Measurements from ENCODE around the gene TOMM20L.
"Not testable (repeated sequence)": the region's sequence is repeated elsewhere in the genome, so short reads cannot be mapped to it uniquely, and the experiment has no call there.

Gene TOMM20L

GRCh38 chr14:58395812-58396788 lies at the start of gene TOMM20L:
TSS of gene TOMM20L (plus strand) at chr14:58395930. CDS start at chr14:58395958, 28 bp downstream.
- peaks cover 6% of the 10 kb centered on the region for H3K4me1 Mint-ChIP-seq (ENCODE audit: low read depth)
- no peaks in the 10 kb centered on the region for H3K9me3 Mint-ChIP-seq
- H3K4me3 Mint-ChIP-seq: peak within 1 kb of the TSS; percentile 36
- H3K36me3 Mint-ChIP-seq (ENCODE audit: low read depth): no peaks in the 10 kb centered on the region
- no peak within 1 kb of the TSS for H3K27ac Mint-ChIP-seq
- no peaks in the 10 kb centered on the region for H3K27me3 Mint-ChIP-seq (ENCODE audit: low read depth)

DNA sequence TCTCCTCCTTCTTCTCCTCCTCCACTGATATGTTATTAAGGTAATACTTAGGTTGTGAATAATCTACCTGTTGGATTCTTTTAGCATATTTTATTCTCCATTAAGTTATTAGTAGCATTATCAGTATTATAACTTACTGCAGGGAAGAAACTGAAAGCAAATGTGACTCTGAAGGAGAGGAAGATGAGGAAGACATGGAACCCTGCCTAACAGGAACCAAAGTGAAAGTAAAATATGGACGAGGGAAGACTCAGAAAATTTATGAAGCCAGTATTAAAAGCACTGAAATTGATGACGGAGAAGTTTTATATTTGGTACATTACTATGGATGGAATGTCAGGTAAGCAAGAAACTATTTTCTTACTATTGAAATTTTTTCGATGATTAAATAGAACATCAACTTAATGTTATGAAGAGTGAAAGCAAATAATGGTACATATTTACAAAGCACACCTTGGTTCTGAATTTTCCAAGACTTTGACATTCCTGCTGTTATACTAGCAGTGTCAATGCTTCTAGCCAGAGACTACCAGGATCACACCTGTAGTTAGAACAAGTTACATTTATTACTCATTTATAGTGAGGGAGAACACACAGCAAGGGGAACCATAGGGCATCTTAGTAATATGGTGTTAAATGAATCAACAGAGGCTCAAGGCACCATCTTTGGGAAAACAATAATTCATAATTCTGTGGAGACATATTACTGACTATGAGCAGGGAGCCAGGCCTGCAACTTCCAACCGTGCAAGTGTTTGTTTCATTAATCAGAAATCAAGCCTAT lies 42.0 kb upstream of the TOMM20L start:
- peaks cover 13% of the 10 kb centered on the region for H3K4me1 Mint-ChIP-seq (ENCODE audit: low read depth)
- peak overlapping the region; percentile 61 for H3K4me3 Mint-ChIP-seq
- peak overlapping the region; percentile 78 for H3K27ac Mint-ChIP-seq
- no peaks in the 10 kb centered on the region for H3K9me3 Mint-ChIP-seq
- H3K27me3 Mint-ChIP-seq (ENCODE audit: low read depth): no peaks in the 10 kb centered on the region
- H3K36me3 Mint-ChIP-seq (ENCODE audit: low read depth): peaks cover 39% of the 10 kb centered on the region

- Mint-ChIP-seq H3K27me3 (ENCODE audit: low read depth) (no peaks in the 10 kb centered on the region), H3K27ac (peak overlapping the region; percentile 34), H3K9me3 (no peaks in the 10 kb centered on the region), H3K36me3 (ENCODE audit: low read depth) (peaks cover 33% of the 10 kb centered on the region), H3K4me3 (no peak overlapping the region), H3K4me1 (ENCODE audit: low read depth) (peaks cover 13% of the 10 kb centered on the region)
Measured at GRCh38 chr14:58354808-58355207, 40.9 kb upstream of the TOMM20L start.

- Mint-ChIP-seq H3K36me3 (ENCODE audit: low read depth) (peaks cover 32% of the 10 kb centered on the region), H3K27me3 (ENCODE audit: low read depth) (no peaks in the 10 kb centered on the region)
Measured at GRCh38 chr14:58356268-58356667, 39.5 kb upstream of the TOMM20L start.

GRCh38 chr14:58362272-58362671 lies 33.5 kb upstream of the TOMM20L start:
- H3K9me3 Mint-ChIP-seq; H3K27me3 Mint-ChIP-seq (ENCODE audit: low read depth); H3K4me3 Mint-ChIP-seq; H3K27ac Mint-ChIP-seq; H3K4me1 Mint-ChIP-seq (ENCODE audit: low read depth): not testable (repeated sequence)
- peaks cover 29% of the 10 kb centered on the region for H3K36me3 Mint-ChIP-seq (ENCODE audit: low read depth)

More at GRCh38 chr14:58356268-58356667, 39.5 kb upstream of the TOMM20L start:
- Mint-ChIP-seq H3K4me1 (ENCODE audit: low read depth) (peaks cover 13% of the 10 kb centered on the region), H3K4me3 (no peak overlapping the region), H3K27ac (no peak overlapping the region), H3K9me3 (no peaks in the 10 kb centered on the region)

- Mint-ChIP-seq H3K9me3 (no peaks in the 10 kb centered on the region), H3K36me3 (ENCODE audit: low read depth) (peaks cover 35% of the 10 kb centered on the region), H3K27me3 (ENCODE audit: low read depth) (no peaks in the 10 kb centered on the region), H3K4me1 (ENCODE audit: low read depth) (peaks cover 2% of the 10 kb centered on the region), H3K27ac (no peak overlapping the region), H3K4me3 (no peak overlapping the region)
Measured at GRCh38 chr14:58362798-58363412, 32.8 kb upstream of the TOMM20L start.

GRCh38 chr14:58364316-58364715 lies 31.4 kb upstream of the TOMM20L start:
- Mint-ChIP-seq H3K9me3 (no peaks in the 10 kb centered on the region), H3K36me3 (ENCODE audit: low read depth) (peaks cover 42% of the 10 kb centered on the region), H3K4me1 (ENCODE audit: low read depth) (peaks cover 2% of the 10 kb centered on the region), H3K27me3 (ENCODE audit: low read depth) (no peaks in the 10 kb centered on the region), H3K4me3 (no peak overlapping the region), H3K27ac (no peak overlapping the region)

DNA sequence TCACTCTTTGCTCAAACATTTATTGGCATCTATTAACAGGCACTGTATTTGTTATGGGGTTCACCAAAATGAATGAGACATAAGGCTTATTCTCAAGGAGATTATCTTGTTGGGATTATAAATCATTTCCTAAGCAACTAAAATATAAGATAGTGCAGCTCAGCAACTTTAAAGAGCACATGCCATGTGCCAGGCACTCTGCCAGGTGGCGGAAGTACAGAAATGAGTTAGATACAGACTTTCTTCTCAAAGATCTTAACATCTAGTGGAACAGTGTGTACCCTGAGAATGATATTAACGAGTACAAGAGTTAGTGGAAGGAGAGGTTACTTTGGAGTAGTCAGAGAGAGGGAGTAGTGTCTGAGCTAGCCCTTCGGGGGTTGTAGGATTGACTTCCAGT lies 28.4 kb upstream of the TOMM20L start:
- Mint-ChIP-seq H3K27ac (no peak overlapping the region), H3K4me3 (no peak overlapping the region), H3K9me3 (no peaks in the 10 kb centered on the region), H3K4me1 (ENCODE audit: low read depth) (peaks cover 2% of the 10 kb centered on the region), H3K36me3 (ENCODE audit: low read depth) (peaks cover 42% of the 10 kb centered on the region), H3K27me3 (ENCODE audit: low read depth) (no peaks in the 10 kb centered on the region)

GRCh38 chr14:58368956-58369355 lies 26.8 kb upstream of the TOMM20L start:
- Mint-ChIP-seq H3K27ac (no peak overlapping the region), H3K4me1 (ENCODE audit: low read depth) (peaks cover 2% of the 10 kb centered on the region), H3K36me3 (ENCODE audit: low read depth) (peaks cover 43% of the 10 kb centered on the region), H3K9me3 (no peaks in the 10 kb centered on the region), H3K4me3 (no peak overlapping the region), H3K27me3 (ENCODE audit: low read depth) (no peaks in the 10 kb centered on the region)

- H3K4me3 Mint-ChIP-seq: no peak overlapping the region
- peaks cover 20% of the 10 kb centered on the region for H3K36me3 Mint-ChIP-seq (ENCODE audit: low read depth)
- no peaks in the 10 kb centered on the region for H3K9me3 Mint-ChIP-seq
- no peaks in the 10 kb centered on the region for H3K4me1 Mint-ChIP-seq (ENCODE audit: low read depth)
- H3K27ac Mint-ChIP-seq: no peak overlapping the region
- no peaks in the 10 kb centered on the region for H3K27me3 Mint-ChIP-seq (ENCODE audit: low read depth)
Measured at GRCh38 chr14:58376791-58377190, 18.9 kb upstream of the TOMM20L start.

DNA sequence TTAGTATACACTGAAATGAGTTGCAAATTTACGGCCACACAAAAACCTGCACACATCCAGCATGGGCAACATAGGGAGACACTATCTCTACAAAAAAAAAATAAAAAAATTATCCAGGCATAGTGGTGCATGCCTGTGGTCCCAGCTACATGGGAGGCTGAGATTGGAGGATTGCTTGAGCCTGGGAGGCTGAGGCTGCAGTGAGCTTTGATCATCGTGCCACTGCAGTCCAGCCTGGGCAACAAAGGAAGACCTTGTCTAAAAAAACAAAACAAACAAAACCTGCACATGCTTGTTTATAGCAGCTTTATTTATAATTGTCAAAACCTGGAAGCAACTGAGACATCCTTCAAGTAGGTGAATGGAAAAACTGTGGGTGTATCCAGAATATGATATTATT lies 4.9 kb upstream of the TOMM20L start:
- Mint-ChIP-seq H3K36me3 (ENCODE audit: low read depth) (peaks cover 2% of the 10 kb centered on the region), H3K27ac (no peak overlapping the region), H3K4me1 (ENCODE audit: low read depth) (peaks cover 4% of the 10 kb centered on the region), H3K4me3 (no peak overlapping the region), H3K9me3 (no peaks in the 10 kb centered on the region), H3K27me3 (ENCODE audit: low read depth) (no peaks in the 10 kb centered on the region)

DNA sequence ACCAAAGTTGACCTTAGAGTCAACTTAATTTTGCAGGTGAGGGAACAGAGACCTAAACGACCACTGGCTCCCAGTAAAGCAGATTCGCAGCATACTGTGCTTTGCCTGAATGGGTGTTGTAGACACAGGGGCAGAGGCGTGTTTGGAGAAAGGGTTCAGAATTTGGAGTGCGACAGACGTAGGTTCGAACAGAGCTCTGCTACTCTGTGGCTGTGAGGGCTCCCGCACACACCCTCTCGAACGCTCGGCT lies 243 bp upstream of the TOMM20L start:
- H3K36me3 Mint-ChIP-seq (ENCODE audit: low read depth): no peaks in the 10 kb centered on the region
- peak overlapping the region; percentile 33 for H3K4me3 Mint-ChIP-seq
- H3K27me3 Mint-ChIP-seq (ENCODE audit: low read depth): no peaks in the 10 kb centered on the region
- no peak overlapping the region for H3K27ac Mint-ChIP-seq
- peaks cover 6% of the 10 kb centered on the region for H3K4me1 Mint-ChIP-seq (ENCODE audit: low read depth)
- H3K9me3 Mint-ChIP-seq: no peaks in the 10 kb centered on the region

DNA sequence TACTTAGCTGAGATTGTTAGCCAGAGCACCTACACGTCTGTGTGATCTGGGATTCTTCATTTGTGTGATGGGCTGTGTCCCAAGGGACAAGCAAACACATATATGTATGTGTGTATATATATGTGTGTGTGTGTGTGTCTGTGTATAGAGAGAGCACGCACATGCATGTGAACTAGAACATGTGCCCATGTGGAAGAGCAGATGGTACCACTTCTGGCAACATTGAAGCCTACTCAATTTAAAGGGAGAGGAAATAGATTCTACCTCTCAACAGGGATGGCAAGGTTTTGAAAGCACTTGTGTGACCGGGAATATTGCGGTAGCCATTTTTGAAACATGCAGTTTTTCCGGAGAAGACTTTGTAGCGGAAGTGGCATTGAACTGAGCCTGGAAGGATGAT lies 1.4 kb downstream of the TOMM20L start:
- H3K36me3 Mint-ChIP-seq (ENCODE audit: low read depth): peaks cover 2% of the 10 kb centered on the region
- no peak overlapping the region for H3K4me3 Mint-ChIP-seq
- H3K4me1 Mint-ChIP-seq (ENCODE audit: low read depth): peaks cover 6% of the 10 kb centered on the region
- H3K9me3 Mint-ChIP-seq: no peaks in the 10 kb centered on the region
- H3K27me3 Mint-ChIP-seq (ENCODE audit: low read depth): no peaks in the 10 kb centered on the region
- no peak overlapping the region for H3K27ac Mint-ChIP-seq

- peaks cover 6% of the 10 kb centered on the region for H3K4me1 Mint-ChIP-seq (ENCODE audit: low read depth)
- peaks cover 2% of the 10 kb centered on the region for H3K36me3 Mint-ChIP-seq (ENCODE audit: low read depth)
- no peak overlapping the region for H3K27ac Mint-ChIP-seq
- no peaks in the 10 kb centered on the region for H3K9me3 Mint-ChIP-seq
- no peaks in the 10 kb centered on the region for H3K27me3 Mint-ChIP-seq (ENCODE audit: low read depth)
- no peak overlapping the region for H3K4me3 Mint-ChIP-seq
Measured at GRCh38 chr14:58398495-58398894, 2.8 kb downstream of the TOMM20L start.

Measured in T-helper 1 cell treated with Interleukin-12 subunit alpha and Interleukin-12 subunit beta and Interleukin-4 antibody, amounts not matched to agents 30 μg/mL and 1 μg/mL, for 36 hours (primary cell).